K562 (cell line): ENCODE data around the gene PPFIA1. TPM values are rescaled to one million over a fixed set of nuclear protein-coding genes. Genes with fewer than 3 reads are reported as not detected.

Experiments
- ATAC-seq: fragments of 200-7000 bp; cut with Tn5 transposase; 3 replicates; pipeline ENCODE4 v1.9.1; 2020; ENCODE audit warnings: moderate library complexity
- BruUV-seq: library from RNA; stranded (reverse); fragments of 400-500 nt; replicated peaks from 2 replicates; lab custom pipeline; 2021; lab: Mats Ljungman, UMichigan
- CTCF ChIA-PET: fragments of 300-600 bp; formaldehyde crosslinking; extraction: SDS; loops from one replicate; lab custom pipeline; 2021; ENCODE audit warnings: low intra/inter-chr PET ratio; lab: Yijun Ruan, JAX
- POLR2A ChIA-PET: fragments of 300-600, 350-650 bp; sonication (Branson Sonifier 250); formaldehyde crosslinking; extraction: SDS; loops from one replicate; lab custom pipeline; 2021; ENCODE audit warnings: antibody characterized with exemption, inconsistent platforms; lab: Yijun Ruan, JAX
- DNase-seq, 4 experiments: peaks; one replicate each; pipeline versions ENCODE4 v3.0.0 to v3.0.0-alpha.2; 2011 to 2018; ENCODE audit warnings: low spot score in 3 of 4, mixed read lengths in 3 of 4; ENCODE audit errors: extremely low read depth in 1 of 4
- FAIRE-seq: peaks from 2 replicates; lab custom pipeline; 2011; peaks lifted over from hg19 to GRCh38; lab: Jason Lieb, UNC
- H2AFZ ChIP-seq: 2 replicates; pipeline ENCODE4 v1.6.0; 2011; ENCODE audit warnings: low read depth, low read length, control low read depth, inconsistent platforms
- H3K27ac ChIP-seq: fragments of 200-600 bp; 3 replicates; pipeline ENCODE4 v1.8.0; 2011; ENCODE audit warnings: low read depth, mild to moderate bottlenecking, control low read depth, inconsistent platforms, low read length, moderate library complexity, mixed read lengths; ENCODE audit errors: extremely low read depth
- H3K27me3 ChIP-seq, 2 experiments: fragments of 300-600 bp in 1 of 2; 2 replicates in 1 of 2; 3 replicates in 1 of 2; pipeline versions ENCODE4 v1.6.0 to v1.8.0; 2011; ENCODE audit warnings: inconsistent platforms in 2 of 2, low read length in 2 of 2, mild to moderate bottlenecking in 1 of 2, mixed read lengths in 1 of 2, moderate library complexity in 1 of 2; ENCODE audit not compliant: control insufficient read depth in 2 of 2, insufficient read depth in 2 of 2
- H3K36me3 ChIP-seq: fragments of 300-600 bp; 3 replicates; pipeline ENCODE4 v1.8.0; 2011; ENCODE audit warnings: mild to moderate bottlenecking, low read length, inconsistent platforms; ENCODE audit not compliant: control insufficient read depth, insufficient read depth
- H3K4me1 ChIP-seq, 2 experiments: fragments of 200-600 bp in 1 of 2; replicated peaks in 1 of 2; 2 replicates in 1 of 2; 3 replicates in 1 of 2; pipeline versions ENCODE4 v1.5.1 to v1.8.0; 2011; ENCODE audit warnings: inconsistent platforms in 2 of 2, low read length in 2 of 2, mild to moderate bottlenecking in 1 of 2, mixed read lengths in 1 of 2, moderate library complexity in 1 of 2; ENCODE audit not compliant: control insufficient read depth in 2 of 2, insufficient read depth in 2 of 2
- H3K4me2 ChIP-seq: 2 replicates; pipeline ENCODE4 v1.6.1; 2011; ENCODE audit warnings: low read length, control low read depth, inconsistent platforms, mixed read lengths; ENCODE audit not compliant: insufficient read depth
- H3K4me3 ChIP-seq: fragments of 200-600 bp; sonication (generic), shearing (Covaris generic); 2 replicates; pipeline ENCODE4 v1.5.1; 2016; ENCODE audit warnings: control low read depth, inconsistent platforms
- H3K79me2 ChIP-seq: fragments of 200-600 bp; 3 replicates; pipeline ENCODE4 v1.8.0; 2011; ENCODE audit warnings: low read length, inconsistent platforms; ENCODE audit not compliant: control insufficient read depth, insufficient read depth
- H3K9ac ChIP-seq, 2 experiments: 2 replicates each; pipeline versions ENCODE4 v1.6.0 to v1.6.1; 2011; ENCODE audit warnings: low read depth in 2 of 2, low read length in 2 of 2, control low read depth in 1 of 2, inconsistent platforms in 1 of 2, mild to moderate bottlenecking in 1 of 2, mixed read lengths in 1 of 2; ENCODE audit not compliant: insufficient read depth in 1 of 2
- H3K9me1 ChIP-seq: one replicate; pipeline ENCODE4 v1.6.0; 2011; ENCODE audit warnings: inconsistent platforms, mild to moderate bottlenecking, low read length, moderate library complexity; ENCODE audit not compliant: control insufficient read depth, insufficient read depth
- H3K9me3 ChIP-seq: replicated peaks from 2 replicates; pipeline ENCODE4 v1.5.1; 2011; ENCODE audit warnings: low read depth, low read length, inconsistent platforms; ENCODE audit not compliant: control insufficient read depth, insufficient read depth
- H4K20me1 ChIP-seq: replicated peaks from 2 replicates; pipeline ENCODE4 v1.6.1; 2011; ENCODE audit warnings: low read length, inconsistent platforms, mixed read lengths; ENCODE audit not compliant: control insufficient read depth, insufficient read depth
- ATF1 ChIP-seq, 2 experiments: fragments of 450-650 bp in 1 of 2; IDR thresholded peaks; 2 replicates each; pipeline ENCODE4 v1.6.1; 2016; ENCODE audit warnings: missing compliant biosample characterization in 1 of 2, missing genetic modification characterization in 1 of 2
- BDP1 ChIP-seq: IDR thresholded peaks from 3 replicates; pipeline ENCODE4 v1.6.1; 2011; ENCODE audit not compliant: insufficient read length, insufficient read depth
- CCAR2 ChIP-seq: fragments of 200-400 bp; formaldehyde crosslinking; IDR thresholded peaks from 2 replicates; pipeline ENCODE4 v1.6.1; 2017; ENCODE audit warnings: mild to moderate bottlenecking, low read depth, low read length
- CREB5 ChIP-seq: fragments of 250-450 bp; sonication (Bioruptor Pico); IDR thresholded peaks from 2 replicates; pipeline ENCODE4 v1.5.0; 2020; ENCODE audit warnings: mild to moderate bottlenecking
- MECOM ChIP-seq: fragments of 250-450 bp; sonication (Bioruptor Pico); IDR thresholded peaks from 2 replicates; pipeline ENCODE4 v1.8.0; 2022; ENCODE audit warnings: inconsistent platforms
- VEZF1 ChIP-seq: fragments of 200-800 bp; sonication (Bioruptor generic); IDR thresholded peaks from 2 replicates; pipeline ENCODE4 v1.6.1; 2017; ENCODE audit warnings: missing genetic modification characterization, missing compliant biosample characterization
- ZMIZ1 ChIP-seq, 2 experiments: fragments of 150-350 bp in 1 of 2; IDR thresholded peaks; 2 replicates each; pipeline ENCODE4 v1.6.1; 2012 to 2016; ENCODE audit warnings: low read depth in 2 of 2, low read length in 2 of 2, mild to moderate bottlenecking in 1 of 2, moderate library complexity in 1 of 2
- ZNF354B ChIP-seq: fragments of 250-450 bp; sonication (Bioruptor Pico); IDR thresholded peaks from 2 replicates; pipeline ENCODE4 v1.4.0; 2020
- WGBS: fragments of 100-300 bp; shearing (Covaris generic); methylation state at CpG from one replicate; pipeline ENCODE4 v1.1.6; 2016; ENCODE audit warnings: low coverage, mixed read lengths; ENCODE audit not compliant: insufficient coverage; ENCODE audit errors: missing lambda C conversion rate; 5-methylcytosine and 5-hydroxymethylcytosine counted together
- in situ Hi-C: fragments of 300-500 bp; cut with MboI; formaldehyde crosslinking; loops from 4 replicates; pipeline ENCODE4 v1.15.0; 2018; ENCODE audit warnings: inconsistent platforms, mixed read lengths
- intact Hi-C: fragments of 100-400 bp; cut with micrococcal nuclease; formaldehyde crosslinking; loops from 2 replicates; pipeline ENCODE4 v1.14.2; 2022
- polyA plus RNA-seq, 8 experiments: library from polyadenylated mRNA; depleted of rRNA in 4 of 8; stranded (reverse) in 5 of 8; unstranded in 3 of 8; fragments of >200 nt; fragmentation: Nextera tagmentation in 2 of 8; fragmentation: Illumina TruSeq in 1 of 8; extraction: Ambion mirVana in 2 of 8; extraction: Trizol in 1 of 8; gene quantifications; 2 replicates each; pipeline versions ENCODE4 v1.2.1 to v1.2.3, GENCODE V29; 2011 to 2014; ENCODE audit warnings: inconsistent platforms in 1 of 8, missing spikeins in 1 of 8
- total RNA-seq, 7 experiments: library from RNA; depleted of rRNA in 6 of 7; stranded (reverse); fragments of >200 nt in 6 of 7; fragmentation: Illumina TruSeq in 2 of 7; extraction: Trizol in 2 of 7; gene quantifications; 2 replicates each; pipeline versions ENCODE4 v1.2.1 to v1.2.3, GENCODE V29; 2011 to 2021; ENCODE audit warnings: low replicate concordance in 1 of 7

PPFIA1 gene
- total and polyA plus RNA-seq, 9 of the 15 experiments (the other 6 are each of a cell fraction or from before 2014, with no cell fraction given) = 9.9 to 41.5 (median 28.5) TPM

- no peak overlapping the region for H3K27ac ChIP-seq
- no peak for FAIRE-seq
- in situ Hi-C loops = no loop called here
- WGBS = 96% methylated on average over 2 of the region's 2 CpGs
- no peaks in the 10 kb centered on the region for H3K9me3 ChIP-seq
- no peaks in the 10 kb centered on the region for H3K9me1 ChIP-seq
- no peaks in the 10 kb centered on the region for H3K27me3 ChIP-seq
- CTCF ChIA-PET = no interaction called here
- H3K4me3 ChIP-seq = no peak overlapping the region
- no TSS peak for BruUV-seq
- TF ChIP-seq ATF1 (CRISPR knock-in tag; IDR thresholded peaks at IDR 0.05) = no peak
- TF ChIP-seq ATF1 (tag; IDR thresholded peaks at IDR 0.05) = no peak
- no peak for TF ChIP-seq CREB5 (CRISPR knock-in tag)
- TF ChIP-seq CCAR2 = no peak
- no peak for TF ChIP-seq VEZF1 (CRISPR knock-in tag)
- no peak for TF ChIP-seq ZMIZ1 (IDR thresholded peaks at IDR 0.05; ENCODE audit: low read depth in 2 of 2, low read length in 2 of 2)
- TF ChIP-seq ZNF354B (CRISPR knock-in tag) = no peak
- no peak for TF ChIP-seq BDP1
- TF ChIP-seq MECOM (CRISPR knock-in tag) = no peak
- TF ChIP-seq, all 486 proteins: peak for 0
- Histone ChIP-seq H3K79me2 (no peaks in the 10 kb centered on the region), H3K36me3 (peaks cover 80% of the 10 kb centered on the region; the same call in 2 of the 3 replicates), H3K9ac (no peak overlapping the region), H4K20me1 (0 out of 2 replicates have a peak, but pooled peaks cover 3% of the 10 kb centered on the region), H3K4me1 (peaks cover 3% of the 10 kb centered on the region in 2 experiments; a peak in 2 of 5 replicates), H2AFZ (no peak overlapping the region), H3K4me2 (no peak overlapping the region)
- POLR2A ChIA-PET = no interaction called here
- ATAC-seq = no peak
- intact Hi-C loops = no loop called here
- DNase-seq = no peak
Measured at GRCh38 chr11:70354629-70355028, 84.1 kb downstream of the PPFIA1 start.
